GM12873 (cell line): ENCODE results near the gene CCDC110.

Source experiments
- TF ChIP-seq, protein P1 (sequence below): IDR thresholded peaks from 2 replicates; pipeline ENCODE4 v1.5.1; 2012; ENCODE audit warnings: low read depth, mild to moderate bottlenecking, moderate library complexity, low read length, control low read depth; ENCODE audit not compliant: insufficient read depth; ENCODE audit errors: missing control alignments

The CCDC110 gene

GRCh38 chr4:185398618-185399017 is 72.9 kb downstream of the CCDC110 start:
- TF ChIP-seq, protein P1, sequence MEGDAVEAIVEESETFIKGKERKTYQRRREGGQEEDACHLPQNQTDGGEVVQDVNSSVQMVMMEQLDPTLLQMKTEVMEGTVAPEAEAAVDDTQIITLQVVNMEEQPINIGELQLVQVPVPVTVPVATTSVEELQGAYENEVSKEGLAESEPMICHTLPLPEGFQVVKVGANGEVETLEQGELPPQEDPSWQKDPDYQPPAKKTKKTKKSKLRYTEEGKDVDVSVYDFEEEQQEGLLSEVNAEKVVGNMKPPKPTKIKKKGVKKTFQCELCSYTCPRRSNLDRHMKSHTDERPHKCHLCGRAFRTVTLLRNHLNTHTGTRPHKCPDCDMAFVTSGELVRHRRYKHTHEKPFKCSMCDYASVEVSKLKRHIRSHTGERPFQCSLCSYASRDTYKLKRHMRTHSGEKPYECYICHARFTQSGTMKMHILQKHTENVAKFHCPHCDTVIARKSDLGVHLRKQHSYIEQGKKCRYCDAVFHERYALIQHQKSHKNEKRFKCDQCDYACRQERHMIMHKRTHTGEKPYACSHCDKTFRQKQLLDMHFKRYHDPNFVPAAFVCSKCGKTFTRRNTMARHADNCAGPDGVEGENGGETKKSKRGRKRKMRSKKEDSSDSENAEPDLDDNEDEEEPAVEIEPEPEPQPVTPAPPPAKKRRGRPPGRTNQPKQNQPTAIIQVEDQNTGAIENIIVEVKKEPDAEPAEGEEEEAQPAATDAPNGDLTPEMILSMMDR: no peak

GRCh38 chr4:185396724-185397385 is 74.7 kb downstream of the CCDC110 start, which contains the start of gene ANKRD37:
TSS of gene ANKRD37 (plus strand) at chr4:185396841. CDS start at chr4:185396924, 83 bp downstream.
- TF ChIP-seq, protein P1: no peak

- TF ChIP-seq, protein P1: no peak
Observed at GRCh38 chr4:185395956-185396723, 75.4 kb downstream of the CCDC110 start.

DNA sequence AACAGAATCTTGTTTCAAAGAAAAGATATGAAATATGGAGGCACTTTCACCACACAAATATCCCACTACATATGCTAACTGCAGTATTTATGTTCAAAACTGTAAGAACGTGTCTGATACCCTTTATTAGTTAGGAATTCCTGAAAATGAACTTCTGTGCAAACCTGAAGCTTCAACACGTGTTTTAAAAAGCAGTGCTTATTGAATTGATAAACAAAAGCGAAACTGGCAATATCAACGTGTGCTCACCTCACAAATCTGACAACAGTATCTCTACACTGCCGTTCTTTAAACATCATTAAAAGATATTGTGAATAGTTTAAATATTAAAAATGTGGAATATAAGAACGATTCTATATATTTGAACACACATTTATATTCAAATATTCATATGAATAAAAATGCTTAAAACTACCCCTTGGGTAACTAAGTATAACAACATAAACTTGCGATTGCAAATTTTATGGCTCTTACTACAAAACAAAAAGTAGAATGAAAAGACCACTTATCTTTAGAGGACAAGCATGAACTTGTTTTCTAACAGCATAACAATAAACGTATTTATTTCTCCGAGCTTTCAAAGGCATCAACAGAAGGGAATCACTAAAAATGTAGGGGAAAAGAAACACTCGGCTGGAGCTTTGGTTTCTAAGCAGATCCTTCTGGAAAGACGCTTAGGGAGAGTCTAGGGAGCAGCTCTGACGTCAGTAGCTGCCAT is 76.1 kb downstream of the CCDC110 start, which contains the start of gene LRP2BP:
LRP2BP (minus strand) TSS at position 687 of the 718 bp plus-strand sequence. CDS start 17,738 bp downstream, outside the sequence.
- TF ChIP-seq, protein P1: no peak
